Stimulated activated naive CD8-positive, alpha-beta T cell treated with anti-CD3 and anti-CD28 coated beads, Interleukin-15, Interleukin-2, amounts not matched to agents 100 U/mL and 50 U/mL, for 24 hours (primary cell): ENCODE measurements around the gene VAV2.

Experiments
- ATAC-seq: fragments of 150-1000 bp; cut with Tn5 transposase; one replicate; pipeline ENCODE4 v1.10.0; 2021
- DNase-seq: peaks from one replicate; pipeline ENCODE4 v3.0.0; 2021

VAV2 gene

GRCh38 chr9:133796562-133796961 is 195.6 kb downstream of the VAV2 start:
- DNase-seq (no peak), ATAC-seq (no peak)

GRCh38 chr9:133795049-133795448 is 197.1 kb downstream of the VAV2 start:
- ATAC-seq, result no peak
- DNase-seq, result no peak

GRCh38 chr9:133794016-133794760 is 197.9 kb downstream of the VAV2 start:
- DNase-seq (no peak), ATAC-seq (no peak)

GRCh38 chr9:133793471-133793870 is 198.7 kb downstream of the VAV2 start:
- DNase-seq, result no peak
- no peak for ATAC-seq

- peak; percentile 68 for DNase-seq
- peak; percentile 68 for ATAC-seq
These were observed 199.2 kb downstream of the VAV2 start for GRCh38 chr9:133792721-133793470.

GRCh38 chr9:133791735-133792649 is 200.1 kb downstream of the VAV2 start:
- no peak for ATAC-seq

GRCh38 chr9:133791069-133791468 is 201.1 kb downstream of the VAV2 start:
- ATAC-seq, result no peak
- no peak for DNase-seq

More at GRCh38 chr9:133791735-133792649, 200.1 kb downstream of the VAV2 start:
- DNase-seq, result no peak

- DNase-seq, result no peak
- no peak for ATAC-seq
These were observed 202.3 kb downstream of the VAV2 start for GRCh38 chr9:133789778-133790177.

GRCh38 chr9:133788819-133789717 is 203.1 kb downstream of the VAV2 start:
- ATAC-seq (no peak), DNase-seq (no peak)

- DNase-seq, result no peak
- no peak for ATAC-seq
These were observed 203.9 kb downstream of the VAV2 start for GRCh38 chr9:133788045-133788818.

GRCh38 chr9:133787754-133788025 is 204.4 kb downstream of the VAV2 start:
- ATAC-seq (peak; percentile 51), DNase-seq (peak; percentile 35)

GRCh38 chr9:133786907-133787753 is 205.0 kb downstream of the VAV2 start:
- ATAC-seq (no peak), DNase-seq (no peak)

- DNase-seq (peak; percentile 7), ATAC-seq (peak; percentile 26)
These were observed 205.8 kb downstream of the VAV2 start for GRCh38 chr9:133786371-133786753.

GRCh38 chr9:133785753-133786370 is 206.3 kb downstream of the VAV2 start:
- DNase-seq (no peak), ATAC-seq (no peak)

- ATAC-seq (no peak), DNase-seq (no peak)
These were observed 207.2 kb downstream of the VAV2 start for GRCh38 chr9:133784731-133785561.

- no peak for DNase-seq
- ATAC-seq, result no peak
These were observed 208.8 kb downstream of the VAV2 start for GRCh38 chr9:133783331-133783731.

GRCh38 chr9:133782157-133783130 is 209.7 kb downstream of the VAV2 start:
- DNase-seq (peak; percentile 79), ATAC-seq (no peak)

GRCh38 chr9:133781828-133782135 is 210.3 kb downstream of the VAV2 start:
- DNase-seq (no peak), ATAC-seq (no peak)
